HG03095 (cell line): ENCODE results near the gene APMAP.

Experiments
- ATAC-seq: cut with Tn5 transposase; IDR thresholded peaks from one replicate; pipeline ENCODE4 v1.9.1; 2021; ENCODE audit warnings: moderate library complexity; ENCODE audit not compliant: unreplicated experiment

APMAP gene

GRCh38 chr20:25025091-25025861 lies 32.7 kb upstream of the APMAP start:
- ATAC-seq, result no peak

- no peak for ATAC-seq
Observed at GRCh38 chr20:25024171-25024570, 31.6 kb upstream of the APMAP start.

GRCh38 chr20:25023356-25023755 lies 30.8 kb upstream of the APMAP start:
- no peak for ATAC-seq

GRCh38 chr20:25022680-25023079 lies 30.1 kb upstream of the APMAP start:
- ATAC-seq, result no peak

- ATAC-seq, result no peak
Observed at GRCh38 chr20:25021336-25021735, 28.8 kb upstream of the APMAP start.

GRCh38 chr20:25020901-25021301 lies 28.4 kb upstream of the APMAP start:
- ATAC-seq, result no peak

GRCh38 chr20:25020345-25020744 lies 27.8 kb upstream of the APMAP start:
- ATAC-seq, result no peak

- ATAC-seq, result no peak
Observed at GRCh38 chr20:25019381-25020155, 27.0 kb upstream of the APMAP start.

- ATAC-seq, result no peak
Observed at GRCh38 chr20:25018841-25019240, 26.3 kb upstream of the APMAP start.

- no peak for ATAC-seq
Observed at GRCh38 chr20:25018425-25018824, 25.9 kb upstream of the APMAP start.

GRCh38 chr20:25017257-25017803 lies 24.8 kb upstream of the APMAP start:
- no peak for ATAC-seq

- ATAC-seq, result no peak
Observed at GRCh38 chr20:25016471-25016870, 23.9 kb upstream of the APMAP start.

GRCh38 chr20:25015986-25016385 lies 23.4 kb upstream of the APMAP start:
- ATAC-seq, result no peak

GRCh38 chr20:25014816-25015215 lies 22.3 kb upstream of the APMAP start:
- ATAC-seq, result no peak

GRCh38 chr20:25013478-25014380 lies 21.2 kb upstream of the APMAP start:
- ATAC-seq, result no peak

GRCh38 chr20:25012616-25013189 lies 20.2 kb upstream of the APMAP start:
- no peak for ATAC-seq

- ATAC-seq, result no peak
Observed at GRCh38 chr20:25011831-25012241, 19.3 kb upstream of the APMAP start.

- ATAC-seq, result no peak
Observed at GRCh38 chr20:25011261-25011660, 18.7 kb upstream of the APMAP start.

- ATAC-seq, result no peak
Observed at GRCh38 chr20:25009218-25010145, 16.9 kb upstream of the APMAP start.
